Stimulated activated CD4-positive, alpha-beta T cell treated with anti-CD3 and anti-CD28 coated beads, Interleukin-15, amount 100 ng/mL, for 1 hour (primary cell): ENCODE results near the gene FAM131C.
"Not testable (repeated sequence)": the region's sequence is repeated elsewhere in the genome, so short reads cannot be mapped to it uniquely, and the experiment has no call there.

Experiments
- DNase-seq, 2 donors: peaks; one replicate each; pipeline ENCODE4 v3.0.0-alpha.2; 2020; ENCODE audit warnings: low read depth in 1 of 2, low spot score in 1 of 2

Gene FAM131C

DNA sequence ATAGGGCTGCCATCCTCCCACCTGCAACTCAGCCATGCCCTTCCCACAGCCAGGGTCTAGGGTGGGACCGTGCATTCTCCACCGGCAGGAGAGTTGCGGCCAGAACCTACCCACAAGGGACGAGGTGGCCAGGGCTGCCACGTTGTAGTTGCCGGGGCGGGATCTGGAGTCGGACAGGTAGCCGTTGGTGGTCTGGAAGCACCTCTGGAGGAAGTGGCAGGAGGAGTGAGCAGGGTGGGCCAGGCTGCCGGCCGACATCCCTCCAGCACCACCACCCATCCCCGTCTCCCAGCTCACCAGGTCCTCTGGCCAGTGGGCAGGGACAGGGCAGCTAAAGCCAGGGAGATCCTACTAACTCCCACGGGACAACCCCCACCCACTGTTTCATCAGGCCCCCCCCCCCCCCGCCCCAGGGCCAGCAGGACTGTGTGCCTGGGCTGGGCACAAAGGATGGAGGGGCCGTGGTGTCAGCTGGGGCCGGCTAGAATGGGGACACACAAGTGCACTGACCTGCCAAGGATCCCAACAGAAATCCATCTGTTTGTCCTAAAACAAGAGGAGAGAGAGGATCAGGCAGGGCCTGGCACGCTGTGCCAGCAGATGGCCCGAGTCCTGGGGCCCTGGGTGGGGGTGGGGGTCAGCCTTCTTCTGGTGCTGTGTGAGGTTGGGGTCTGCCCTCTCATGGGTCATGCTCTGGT is 11.3 kb downstream of the FAM131C start:
- DNase-seq: not testable (repeated sequence)

GRCh38 chr1:16061266-16061665 is 12.2 kb downstream of the FAM131C start:
- DNase-seq: no peak

DNA sequence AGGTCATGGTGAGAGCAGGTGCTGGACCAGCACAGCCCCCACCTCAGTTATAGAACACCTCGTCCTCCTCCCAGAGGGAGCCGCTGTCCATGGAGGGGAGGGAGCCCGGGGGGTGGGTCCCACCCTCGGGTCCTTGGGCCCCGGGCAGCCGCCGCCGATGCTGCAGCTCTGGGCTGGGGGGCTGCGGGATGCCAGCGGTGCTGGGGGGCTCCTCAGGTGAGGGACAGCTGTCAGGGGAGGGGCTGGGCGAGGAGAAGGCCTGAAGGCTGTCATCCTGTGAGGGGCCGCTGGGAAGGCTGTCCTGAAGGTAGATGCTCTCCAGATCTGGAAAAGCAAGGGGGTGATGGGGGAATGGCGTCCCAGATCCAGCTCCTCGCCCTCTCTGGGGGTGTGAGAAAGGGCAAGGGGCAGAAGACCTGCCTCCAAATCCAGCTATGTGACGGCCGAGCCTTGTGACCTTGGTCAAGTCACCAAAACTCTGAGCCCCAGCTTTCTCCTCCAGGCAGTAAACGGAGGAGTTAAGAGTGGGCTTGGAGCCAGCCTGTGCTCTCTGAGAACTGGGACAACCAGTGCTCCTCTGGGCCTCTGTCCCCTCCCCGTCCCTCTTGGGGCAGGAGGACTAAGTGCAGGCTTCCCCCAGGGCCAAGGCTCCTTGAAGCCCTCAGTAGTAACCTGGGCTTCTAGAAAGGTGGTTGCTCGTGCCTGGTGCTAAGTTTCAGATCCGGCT is 14.9 kb downstream of the FAM131C start:
- not testable (repeated sequence) for DNase-seq

DNA sequence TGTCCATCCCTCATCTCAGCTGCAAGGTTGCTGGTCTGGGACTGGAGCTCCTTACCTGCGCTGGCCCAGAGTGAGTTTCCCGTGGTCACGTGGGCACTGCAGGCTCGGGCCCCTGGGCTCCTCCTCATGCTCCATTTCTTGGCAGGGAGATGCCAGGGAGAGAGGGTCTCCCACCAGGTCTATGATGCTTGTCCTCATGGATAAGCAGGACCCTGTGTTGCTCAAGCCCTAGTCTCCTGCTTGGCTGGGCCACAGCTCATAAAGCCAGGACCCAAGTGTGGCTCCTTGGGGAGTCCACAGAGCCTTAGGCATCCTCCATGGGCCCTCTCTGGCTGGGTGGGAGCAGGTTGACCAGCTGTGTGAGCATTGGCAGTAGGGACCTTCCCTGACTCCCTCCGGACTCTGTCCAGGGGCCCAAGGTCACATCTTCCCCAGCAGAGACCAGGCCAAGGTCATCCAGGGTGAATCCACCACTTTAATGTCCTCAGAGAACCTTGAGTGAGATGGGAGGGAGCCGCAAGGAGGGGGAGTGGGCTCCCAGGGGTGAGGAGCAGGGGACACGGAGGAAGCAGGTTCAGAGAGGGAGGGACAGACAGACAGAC is 16.0 kb downstream of the FAM131C start:
- not testable (repeated sequence) for DNase-seq

GRCh38 chr1:16056521-16056912 is 16.9 kb downstream of the FAM131C start:
- not testable (repeated sequence) for DNase-seq

GRCh38 chr1:16055613-16056520 is 17.6 kb downstream of the FAM131C start:
- peak; percentile 33 to 79 for DNase-seq

DNA sequence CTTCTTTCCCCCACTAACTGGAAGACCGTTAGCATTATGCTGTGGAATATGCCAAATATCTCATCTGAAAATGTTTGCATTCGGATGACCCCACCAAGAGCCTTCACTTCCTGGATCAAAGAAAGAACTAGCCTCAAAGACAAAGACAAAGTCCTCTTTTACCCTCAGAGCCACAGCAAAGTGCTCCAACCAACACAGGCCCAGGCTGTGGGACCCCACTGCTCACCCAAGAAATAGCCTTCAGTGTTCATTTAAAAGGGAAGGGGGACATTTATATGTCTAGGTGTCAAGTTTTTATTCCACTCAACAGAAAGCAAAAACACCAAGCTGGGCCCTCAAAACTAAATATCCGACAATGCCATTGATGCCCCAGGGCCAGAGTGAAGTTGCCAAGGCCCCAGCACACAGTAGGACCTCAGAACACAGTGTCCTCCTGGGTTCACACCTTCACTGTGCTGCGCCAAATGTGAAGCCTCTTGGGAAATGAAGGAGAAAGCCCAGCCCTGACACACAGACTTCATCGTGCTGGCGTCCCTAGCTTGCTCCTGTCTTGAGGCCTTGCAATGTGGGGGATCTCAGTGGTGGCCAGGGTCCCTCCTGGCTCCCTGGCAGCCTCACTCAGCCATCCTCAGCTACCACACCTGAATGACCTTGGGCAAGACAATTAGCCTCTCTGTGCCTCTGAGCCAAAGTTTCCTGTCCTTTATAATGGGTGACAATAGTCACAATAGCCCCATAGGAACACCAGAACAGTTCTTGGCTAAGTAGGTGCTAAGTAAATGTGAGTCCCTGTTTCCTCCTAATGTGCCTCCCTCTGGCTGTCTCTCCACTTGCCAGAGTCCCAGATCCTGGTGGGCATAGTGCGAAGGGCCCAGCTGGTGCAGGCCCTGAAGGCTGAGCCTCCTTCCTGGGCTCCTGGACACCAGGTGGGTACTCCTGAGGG is 18.6 kb downstream of the FAM131C start:
- DNase-seq: no peak

GRCh38 chr1:16053781-16054502 is 19.5 kb downstream of the FAM131C start:
- DNase-seq: no peak

- not testable (repeated sequence) for DNase-seq
Observed at GRCh38 chr1:16051949-16052348, 21.5 kb downstream of the FAM131C start.

- no peak for DNase-seq
Observed at GRCh38 chr1:16051039-16051438, 22.4 kb downstream of the FAM131C start.

DNA sequence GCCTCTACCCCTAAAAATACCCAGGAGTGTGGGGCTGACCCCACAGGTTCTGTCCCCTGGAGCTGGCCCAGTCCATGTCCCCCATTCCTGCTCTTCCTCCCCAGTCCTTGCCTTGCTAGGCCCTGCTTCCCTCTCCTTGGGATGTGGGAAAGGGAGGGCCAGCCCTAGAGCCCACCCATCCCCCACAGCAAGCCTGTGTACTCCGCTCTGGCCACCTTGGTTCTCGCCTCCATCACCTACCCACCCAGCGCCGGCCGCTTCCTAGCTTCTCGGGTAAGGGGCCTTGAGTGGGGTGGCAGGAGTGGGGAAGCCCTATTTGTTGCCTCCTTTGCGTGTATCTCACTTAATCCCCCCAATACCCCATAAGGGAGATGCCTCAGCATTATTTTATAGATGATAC is 23.1 kb downstream of the FAM131C start:
- no peak for DNase-seq

DNA sequence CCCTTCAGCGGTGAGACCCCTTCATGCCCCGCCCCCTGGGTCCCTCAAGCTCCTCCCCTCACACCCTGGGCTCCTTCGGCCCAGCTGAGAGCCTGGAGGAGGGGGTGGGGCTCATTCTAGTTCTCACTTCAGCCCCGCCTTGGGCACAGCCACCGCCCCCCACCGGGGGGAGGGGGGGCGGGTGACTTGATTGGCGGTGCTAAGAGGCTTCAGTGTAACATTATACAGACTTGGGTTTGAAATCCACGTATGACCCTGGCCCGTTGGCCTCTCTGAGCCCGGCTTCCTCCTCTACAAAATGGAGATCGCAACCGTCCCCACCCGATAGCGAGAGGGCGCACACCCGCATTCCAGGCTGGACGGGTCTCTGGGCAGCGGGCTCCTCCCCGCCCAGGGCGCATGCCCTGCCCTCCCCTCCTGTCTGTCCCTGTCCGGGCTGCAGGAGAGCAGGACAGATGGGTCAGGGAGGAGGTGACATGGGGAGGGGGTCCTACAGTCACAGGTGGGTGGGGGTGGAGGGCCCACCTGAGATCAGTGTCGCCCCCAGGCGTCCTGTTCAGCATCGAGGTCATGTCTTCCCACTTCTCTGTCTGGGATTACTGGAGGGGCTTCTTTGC is 24.8 kb downstream of the FAM131C start:
- DNase-seq: peak in 1 of 2 donors; percentile 32

GRCh38 chr1:16047791-16048475 is 25.5 kb downstream of the FAM131C start:
- no peak for DNase-seq

GRCh38 chr1:16046842-16047241 is 26.6 kb downstream of the FAM131C start:
- no peak for DNase-seq

- DNase-seq: no peak
Observed at GRCh38 chr1:16043950-16044349, 29.5 kb downstream of the FAM131C start.

GRCh38 chr1:16043521-16043920 is 29.9 kb downstream of the FAM131C start, which contains the start of gene CLCNKB:
CLCNKB (plus strand) TSS chr1:16043782; CDS start chr1:16044493, 711 bp downstream.
- DNase-seq: no peak

DNA sequence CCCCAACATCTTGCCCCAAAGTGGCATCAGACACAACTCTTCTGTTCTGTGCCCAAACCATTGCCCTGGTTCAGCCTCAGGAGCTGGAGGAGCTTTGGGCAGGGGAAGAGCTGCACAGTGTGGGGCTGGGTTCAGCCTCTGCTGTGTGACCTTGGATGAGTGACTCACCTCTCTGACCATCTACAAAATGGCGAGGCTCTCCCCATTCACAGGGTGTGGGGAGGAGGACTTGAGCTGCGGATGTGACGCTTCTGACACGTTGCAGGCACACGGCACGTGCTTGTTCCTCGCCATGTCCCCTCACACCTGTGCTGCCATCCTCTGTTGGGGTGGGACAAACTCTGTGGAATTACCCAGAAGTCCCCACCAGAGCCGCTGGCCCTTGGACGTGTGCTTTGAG is 30.8 kb downstream of the FAM131C start:
- not testable (repeated sequence) for DNase-seq

DNA sequence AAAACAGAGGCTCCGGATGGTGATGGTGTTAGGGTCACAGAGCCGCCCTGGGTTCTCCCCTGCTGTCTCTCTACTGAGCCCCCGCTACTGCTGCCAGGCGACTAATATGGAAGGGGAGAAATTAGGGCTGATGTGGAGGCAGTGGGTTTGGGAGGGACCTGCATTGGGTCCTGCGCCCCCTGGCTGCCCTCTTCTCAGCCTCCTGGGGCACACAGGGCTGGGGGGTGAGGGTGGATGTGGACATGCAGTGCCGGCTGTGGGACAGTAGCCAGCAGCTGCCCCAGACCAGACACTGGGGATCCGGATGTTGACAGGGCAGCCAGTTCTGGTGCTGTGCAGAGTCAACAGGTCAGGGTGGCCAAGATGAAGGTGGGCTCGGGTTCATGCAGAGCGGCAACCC is 31.4 kb downstream of the FAM131C start:
- no peak for DNase-seq
